ENCODE data around the gene POLG2.

GRCh38 chr17:64461788-64462187, 35.1 kb downstream of the POLG2 start:
- TF ChIP-seq CTCF (IDR thresholded peaks at IDR 0.05) (no peak), EP300 (IDR thresholded peaks at IDR 0.05) (no peak), POLR2A (IDR thresholded peaks at IDR 0.05) (no peak)

All from tibial nerve (tissue), 4 donors.